GM21717 (cell line): ENCODE measurements around the gene CASP8AP2.
"Not testable (repeated sequence)": the region's sequence is repeated elsewhere in the genome, so short reads cannot be mapped to it uniquely, and the experiment has no call there.

Experiments
- ATAC-seq: cut with Tn5 transposase; IDR thresholded peaks from one replicate; pipeline ENCODE4 v1.9.1; 2021; ENCODE audit warnings: mild to moderate bottlenecking, moderate library complexity; ENCODE audit not compliant: unreplicated experiment

The CASP8AP2 gene

DNA sequence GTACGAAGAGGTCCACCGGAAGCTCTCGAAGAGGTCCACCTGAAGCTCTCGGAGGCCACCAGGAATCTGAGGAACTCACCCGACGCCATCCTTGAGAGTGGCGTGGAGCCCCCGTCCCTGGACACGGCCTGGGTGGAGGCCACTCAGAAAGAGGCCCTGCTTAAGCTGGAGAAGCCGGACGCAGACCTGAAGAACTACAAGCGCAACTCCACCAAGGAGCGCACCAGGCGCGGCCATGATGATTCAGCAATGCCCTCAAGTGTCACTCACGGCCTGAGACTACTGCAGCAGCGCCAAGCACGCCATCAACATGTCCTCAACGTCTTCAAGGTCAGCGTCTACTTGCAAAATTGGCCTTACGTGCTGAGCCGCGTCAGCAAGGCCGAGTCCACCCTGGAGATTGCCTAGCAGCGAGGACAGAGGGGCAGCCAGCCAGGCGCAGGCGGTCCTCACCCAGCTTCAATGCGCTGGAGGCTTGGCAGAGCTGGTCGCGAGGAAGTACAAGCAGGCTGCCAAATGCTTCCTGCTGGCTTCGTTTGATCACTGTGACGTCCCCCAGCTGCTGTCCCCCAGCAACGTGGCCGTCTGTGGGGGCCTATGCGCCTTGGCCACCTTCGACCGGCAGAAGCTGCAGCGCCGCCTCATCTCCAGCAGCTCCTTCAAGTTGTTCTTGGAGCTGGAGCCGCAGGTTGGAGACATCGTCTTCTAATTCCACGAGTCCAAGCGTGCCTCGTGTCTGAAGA lies 56.9 kb downstream of the CASP8AP2 start:
- no peak for ATAC-seq

DNA sequence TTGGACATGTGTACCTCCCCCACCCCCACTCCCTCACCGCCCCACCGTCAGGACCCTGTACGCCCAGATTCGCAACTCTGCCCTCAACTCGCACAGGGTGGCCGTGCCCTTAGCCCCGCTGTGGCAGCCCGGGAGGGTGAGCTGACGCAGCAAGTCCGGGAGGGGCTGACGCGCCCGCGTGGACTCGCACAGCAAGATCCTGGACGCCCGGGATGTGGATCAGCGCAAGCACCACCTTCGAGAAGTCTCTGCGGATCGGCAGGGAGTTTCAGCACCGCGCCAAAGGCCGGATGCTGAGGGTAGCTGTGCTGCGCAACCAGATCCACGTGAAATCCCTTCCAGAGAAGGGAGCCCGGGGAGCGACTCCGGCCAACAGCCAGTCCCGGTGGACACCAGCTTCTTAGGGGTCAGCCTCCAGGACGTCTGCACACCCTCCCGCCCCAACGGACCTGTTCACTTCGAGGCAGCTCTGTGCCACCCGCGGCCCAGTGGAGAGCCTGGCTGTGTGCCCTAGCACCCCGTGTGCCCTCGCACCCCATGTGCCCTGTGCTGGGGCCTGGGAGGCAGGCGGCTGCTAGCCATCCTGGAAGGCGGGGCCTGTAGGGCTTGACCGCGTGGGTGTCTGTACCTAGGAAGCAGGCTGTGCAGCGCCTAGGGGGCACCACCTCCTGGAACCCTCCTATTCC lies 57.9 kb downstream of the CASP8AP2 start:
- no peak for ATAC-seq

DNA sequence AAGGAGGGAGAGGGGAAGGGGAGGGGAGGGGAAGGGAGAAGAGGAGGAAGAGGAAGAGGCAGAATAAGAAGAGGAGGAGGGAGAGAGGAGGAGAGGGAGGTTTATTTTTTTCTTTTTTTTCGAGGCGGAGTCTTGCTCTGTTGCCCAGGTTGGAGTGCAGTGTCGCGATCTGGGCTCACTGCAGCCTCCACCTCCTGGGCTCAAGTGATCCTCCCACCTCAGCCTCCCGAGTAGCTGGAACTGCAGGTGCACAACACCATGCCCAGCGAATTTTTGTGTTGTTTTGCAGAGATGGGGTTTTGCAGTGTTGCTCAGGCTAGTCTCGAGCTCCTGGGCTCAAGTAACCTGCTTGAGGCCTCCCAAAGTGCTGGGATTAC lies 58.4 kb downstream of the CASP8AP2 start:
- no peak for ATAC-seq

DNA sequence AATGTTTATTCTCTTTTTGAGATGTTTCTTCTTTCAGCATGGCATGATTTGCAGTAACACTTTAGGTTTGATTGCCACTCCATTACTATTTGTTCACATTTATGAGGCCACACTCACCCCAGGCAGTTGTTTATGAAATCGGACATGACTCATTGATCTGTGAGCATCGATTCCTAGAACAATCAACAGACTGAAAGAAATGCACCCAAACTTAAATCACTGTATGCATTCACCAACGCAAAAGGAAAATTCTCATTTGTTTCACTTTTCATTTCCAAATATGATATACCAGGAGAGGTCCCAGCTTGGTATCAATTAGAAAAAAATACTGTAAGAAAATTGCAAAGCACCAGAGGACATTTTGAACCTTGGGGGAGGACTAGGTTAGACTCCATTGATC lies 59.2 kb downstream of the CASP8AP2 start:
- ATAC-seq, result no peak

DNA sequence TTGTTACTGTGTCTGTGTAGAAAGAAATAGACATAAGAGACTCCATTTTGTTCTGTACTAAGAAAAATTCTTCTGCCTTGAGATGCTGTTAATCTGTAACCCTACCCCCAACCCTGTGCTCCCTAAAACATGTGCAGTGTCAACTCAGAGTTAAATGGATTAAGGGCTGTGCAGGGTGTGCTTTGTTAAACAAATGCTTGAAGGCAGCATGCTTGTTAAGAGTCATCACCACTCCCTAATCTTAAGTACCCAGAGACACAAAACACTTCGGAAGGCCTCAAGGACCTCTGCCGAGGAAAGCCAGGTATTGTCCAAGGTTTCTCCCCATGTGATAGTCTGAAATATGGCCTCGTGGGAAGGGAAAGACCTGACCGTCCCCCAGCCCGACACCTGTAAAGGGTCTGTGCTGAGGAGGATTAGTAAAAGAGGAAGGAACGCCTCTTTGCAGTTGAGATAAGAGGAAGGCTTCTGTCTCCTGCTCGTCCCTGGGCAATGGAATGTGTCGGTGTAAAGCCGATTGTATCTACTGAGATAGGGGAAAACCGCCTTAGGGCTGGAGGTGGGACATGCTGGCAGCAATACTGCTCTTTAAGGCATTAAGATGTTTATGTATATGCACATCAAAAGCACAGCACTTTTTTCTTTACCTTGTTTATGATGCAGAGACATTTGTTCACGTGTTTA lies 61.3 kb downstream of the CASP8AP2 start:
- not testable (repeated sequence) for ATAC-seq

DNA sequence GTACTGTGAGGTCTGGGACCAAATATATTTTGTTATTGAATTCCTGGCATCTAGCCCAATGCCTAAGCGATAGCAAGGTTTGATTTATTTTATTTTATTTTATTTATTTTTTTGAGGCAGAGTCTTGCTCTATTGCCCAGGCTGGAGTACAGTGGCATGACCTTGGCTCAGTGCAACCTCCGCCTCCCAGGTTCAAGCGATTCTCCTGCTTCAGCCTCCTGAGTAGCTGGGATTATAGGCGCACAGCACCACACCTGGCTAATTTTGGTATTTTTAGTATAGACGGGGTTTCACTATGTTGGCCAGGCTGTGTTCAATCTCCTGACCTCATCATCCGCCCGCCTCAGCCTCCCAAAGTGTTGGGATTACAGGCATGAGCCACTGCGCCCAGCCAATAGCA lies 62.9 kb downstream of the CASP8AP2 start:
- ATAC-seq, result not testable (repeated sequence)

DNA sequence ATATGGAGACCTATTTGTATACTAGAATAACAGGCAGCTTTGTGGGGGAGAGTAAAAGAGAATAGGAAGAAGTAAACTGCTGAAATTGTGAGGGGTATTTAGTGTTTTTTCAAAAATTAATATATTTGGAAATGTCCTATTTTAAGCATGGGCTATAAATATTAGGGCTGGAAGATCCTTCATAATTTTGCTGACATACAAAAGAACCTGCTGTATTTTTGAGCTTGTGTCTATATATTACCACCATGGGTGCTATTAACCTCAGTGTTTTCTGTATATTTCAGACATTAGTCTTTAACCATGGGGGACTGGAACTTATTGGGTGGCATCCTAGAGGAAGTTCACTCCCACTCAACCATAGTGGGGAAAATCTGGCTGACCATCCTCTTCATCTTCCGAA lies 64.5 kb downstream of the CASP8AP2 start, which contains the start of gene GJA10:
TSS of gene GJA10 (plus strand) at position 301 of the 400 bp plus-strand sequence. CDS start at position 301, 0 bp downstream.
- no peak for ATAC-seq

DNA sequence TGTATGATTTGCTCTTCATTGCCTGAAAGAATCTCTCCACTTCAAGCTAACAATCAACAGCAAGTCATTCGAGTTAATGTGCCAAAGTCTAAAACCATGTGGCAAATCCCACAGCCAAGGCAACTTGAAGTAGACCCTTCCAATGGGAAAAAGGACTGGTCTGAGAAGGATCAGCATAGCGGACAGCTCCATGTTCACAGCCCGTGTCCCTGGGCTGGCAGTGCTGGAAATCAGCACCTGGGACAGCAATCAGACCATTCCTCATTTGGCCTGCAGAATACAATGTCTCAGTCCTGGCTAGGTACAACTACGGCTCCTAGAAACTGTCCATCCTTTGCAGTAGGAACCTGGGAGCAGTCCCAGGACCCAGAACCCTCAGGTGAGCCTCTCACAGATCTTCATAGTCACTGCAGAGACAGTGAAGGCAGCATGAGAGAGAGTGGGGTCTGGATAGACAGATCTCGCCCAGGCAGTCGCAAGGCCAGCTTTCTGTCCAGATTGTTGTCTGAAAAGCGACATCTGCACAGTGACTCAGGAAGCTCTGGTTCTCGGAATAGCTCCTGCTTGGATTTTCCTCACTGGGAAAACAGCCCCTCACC lies 65.7 kb downstream of the CASP8AP2 start:
- no peak for ATAC-seq

DNA sequence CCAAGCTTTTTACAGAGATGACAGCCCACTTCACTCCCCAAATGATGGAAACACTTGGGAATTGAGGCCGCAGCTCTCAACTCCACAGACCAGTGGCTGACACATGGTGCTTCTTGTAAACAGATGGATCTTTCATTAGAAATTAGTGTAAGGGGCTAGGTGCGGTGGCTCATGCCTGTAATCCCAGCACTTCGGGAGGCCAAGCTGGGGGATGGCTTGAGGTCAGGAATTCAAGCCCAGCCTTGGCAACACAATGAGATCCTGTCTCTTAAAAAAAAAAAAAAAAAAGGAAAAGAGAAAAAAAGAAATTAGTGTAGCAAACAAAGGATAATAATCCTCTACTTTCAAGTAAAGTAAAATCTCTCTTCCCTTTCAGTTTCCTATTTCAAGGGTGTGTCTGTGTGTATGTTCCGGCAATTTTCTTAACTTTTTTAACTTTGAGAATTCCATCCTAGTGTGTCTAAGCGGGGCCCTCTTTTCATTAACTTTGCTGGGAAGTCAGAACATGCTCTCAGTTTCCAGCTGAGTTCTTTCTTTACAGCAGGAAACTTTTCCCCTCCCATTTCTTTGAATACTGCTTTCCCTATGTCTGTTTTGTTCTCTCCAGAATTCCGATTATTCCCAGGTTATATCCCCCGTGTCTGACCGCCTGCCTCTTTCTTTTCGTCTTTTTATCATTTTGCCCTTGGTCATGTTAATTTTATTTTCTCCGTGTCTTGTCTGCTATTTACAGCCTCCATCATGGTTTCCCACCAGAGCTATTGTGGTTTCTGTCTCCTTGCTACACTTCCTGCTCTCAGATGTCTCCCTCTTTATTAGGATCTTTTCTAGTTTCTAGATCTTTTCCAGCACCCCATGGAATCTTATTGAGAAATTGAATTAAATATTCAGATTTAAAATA lies 80.6 kb downstream of the CASP8AP2 start:
- ATAC-seq, result not testable (repeated sequence)

DNA sequence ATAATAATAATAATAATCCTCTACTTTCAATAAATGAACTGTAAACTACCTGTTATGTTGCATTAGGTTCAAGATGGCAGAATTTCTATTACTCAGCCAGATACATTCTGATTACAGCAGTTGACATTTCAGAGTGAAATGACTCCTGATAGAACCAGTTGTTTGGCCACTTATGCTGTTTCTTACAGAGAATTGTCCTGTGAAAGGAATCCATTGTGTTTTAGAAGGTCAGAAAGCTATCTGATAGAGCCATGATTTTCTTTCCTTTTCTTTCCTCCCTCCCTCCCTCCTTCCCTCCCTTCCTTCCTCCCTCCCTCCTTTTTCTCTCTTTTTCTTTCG lies 81.2 kb downstream of the CASP8AP2 start:
- no peak for ATAC-seq

DNA sequence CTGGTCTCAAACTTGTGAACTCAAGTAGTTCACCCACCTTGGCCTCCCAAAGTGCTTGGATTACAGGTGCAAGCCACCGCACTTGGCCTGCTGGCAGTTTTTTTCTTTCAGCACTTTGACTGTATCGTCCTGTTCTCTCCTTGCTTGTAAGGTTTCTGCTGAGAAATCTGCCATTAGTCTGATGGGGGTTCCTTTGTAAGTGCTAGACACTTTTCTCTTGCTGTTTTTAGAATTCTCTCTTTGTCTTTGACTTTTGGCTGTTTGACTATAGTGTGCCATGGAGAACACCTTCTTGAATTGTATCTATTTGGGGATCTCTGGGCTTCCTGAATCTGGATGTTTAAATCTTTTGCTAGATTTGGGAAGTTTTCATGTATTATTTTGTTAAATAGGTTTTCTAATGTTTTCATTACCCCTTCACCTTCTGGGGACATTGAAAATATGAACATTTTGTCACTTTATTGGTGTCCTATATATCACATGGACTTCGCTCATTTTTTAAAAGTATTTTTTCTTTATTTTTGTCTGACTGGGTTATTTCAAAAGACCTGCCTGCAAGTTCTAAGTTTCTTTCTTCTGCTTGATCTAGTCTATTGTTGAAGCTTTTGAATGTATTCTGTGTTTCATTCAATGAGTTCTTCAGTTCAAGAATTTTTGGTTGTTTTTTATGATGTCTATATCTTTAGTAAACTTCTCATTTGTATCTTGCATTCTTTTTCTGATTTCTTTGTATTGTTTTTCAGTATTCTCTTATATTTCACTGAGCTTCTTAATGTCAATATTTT lies 86.6 kb downstream of the CASP8AP2 start:
- ATAC-seq, result no peak

DNA sequence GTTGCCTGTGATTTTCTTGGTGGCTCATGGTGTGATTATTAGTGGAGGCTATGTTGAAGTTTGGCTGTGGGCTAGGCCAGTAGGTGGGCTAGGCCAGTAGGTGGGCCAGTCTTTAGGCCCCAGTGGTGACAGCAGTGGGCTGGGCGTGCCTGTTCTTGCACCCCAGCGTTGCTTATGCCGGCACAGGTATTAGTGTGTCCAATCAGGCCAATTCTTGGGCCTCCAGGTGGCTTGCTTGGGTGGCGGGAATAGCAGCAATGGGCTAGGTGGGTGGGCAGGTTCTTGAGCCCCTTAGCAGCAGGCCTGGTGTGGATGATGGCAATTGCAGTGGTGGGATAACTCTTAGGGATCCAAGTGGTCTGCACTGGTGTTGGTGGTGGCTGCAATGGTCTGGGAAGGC lies 87.5 kb downstream of the CASP8AP2 start:
- ATAC-seq, result no peak

DNA sequence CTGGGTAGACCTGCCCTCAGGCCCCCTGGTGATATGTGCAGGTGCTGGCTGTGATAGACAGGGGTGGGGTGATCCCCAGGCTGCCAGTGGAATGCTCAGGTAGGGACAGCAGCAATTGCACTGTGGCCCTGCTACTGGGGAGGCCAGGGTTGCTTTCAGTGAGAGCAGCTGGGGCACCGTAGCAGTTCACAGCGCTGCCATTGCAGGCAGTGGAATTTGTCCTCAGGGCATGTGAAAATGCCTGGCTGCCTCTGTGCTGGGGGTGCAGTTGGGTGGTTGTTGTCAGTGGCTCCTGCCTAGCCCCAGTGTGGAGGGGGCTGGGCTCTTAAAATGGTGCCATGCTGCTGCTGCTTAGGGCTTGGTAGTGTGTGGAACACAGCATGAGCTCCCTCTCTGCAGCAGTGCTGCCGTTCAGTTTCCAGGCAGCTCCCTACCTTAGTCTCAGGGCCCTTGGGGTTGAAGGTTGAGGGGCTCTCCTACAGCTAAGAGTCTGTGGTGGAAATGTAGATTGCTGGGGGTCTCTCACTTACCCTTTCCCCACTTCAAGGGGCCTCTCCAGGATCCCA lies 88.2 kb downstream of the CASP8AP2 start:
- ATAC-seq, result no peak
